Activated naive CD8-positive, alpha-beta T cell treated with anti-CD3 and anti-CD28 coated beads, Interleukin-2, amount 50 U/mL, for 16 hours (primary cell): ENCODE data around the gene VSTM4.

Experiments used
- DNase-seq: peaks from one replicate; pipeline ENCODE4 v3.0.0-alpha.2; 2020; ENCODE audit warnings: low read depth, low spot score

The VSTM4 gene

GRCh38 chr10:49071160-49071761 lies 44.1 kb downstream of the VSTM4 start:
- DNase-seq: no peak

GRCh38 chr10:49070701-49071100 lies 44.6 kb downstream of the VSTM4 start:
- DNase-seq: no peak

- no peak for DNase-seq
Observed at GRCh38 chr10:49068672-49069217, 46.6 kb downstream of the VSTM4 start.

GRCh38 chr10:49068209-49068608 lies 47.1 kb downstream of the VSTM4 start:
- no peak for DNase-seq

GRCh38 chr10:49066944-49067730 lies 48.2 kb downstream of the VSTM4 start:
- no peak for DNase-seq

GRCh38 chr10:49062229-49062628 lies 53.1 kb downstream of the VSTM4 start:
- no peak for DNase-seq

GRCh38 chr10:49061667-49062066 lies 53.7 kb downstream of the VSTM4 start:
- no peak for DNase-seq

GRCh38 chr10:49058463-49059255 lies 56.7 kb downstream of the VSTM4 start:
- no peak for DNase-seq

GRCh38 chr10:49057231-49057880 lies 58.0 kb downstream of the VSTM4 start:
- DNase-seq: no peak

GRCh38 chr10:49056356-49056755 lies 59.0 kb downstream of the VSTM4 start:
- no peak for DNase-seq

GRCh38 chr10:49055221-49055849 lies 60.0 kb downstream of the VSTM4 start:
- DNase-seq: no peak

GRCh38 chr10:49054753-49055152 lies 60.6 kb downstream of the VSTM4 start:
- DNase-seq: no peak

GRCh38 chr10:49053998-49054692 lies 61.2 kb downstream of the VSTM4 start:
- DNase-seq: no peak

- no peak for DNase-seq
Observed at GRCh38 chr10:49053053-49053997, 62.0 kb downstream of the VSTM4 start.

GRCh38 chr10:49052069-49052468 lies 63.3 kb downstream of the VSTM4 start:
- DNase-seq: no peak

GRCh38 chr10:49050906-49051305 lies 64.4 kb downstream of the VSTM4 start:
- DNase-seq: no peak

GRCh38 chr10:49050366-49050765 lies 65.0 kb downstream of the VSTM4 start:
- DNase-seq: no peak

GRCh38 chr10:49049660-49050059 lies 65.7 kb downstream of the VSTM4 start:
- no peak for DNase-seq

- DNase-seq: no peak
Observed at GRCh38 chr10:49047128-49047639, 68.1 kb downstream of the VSTM4 start.
